Ovary (tissue), 9 donors: Measurements from ENCODE around the gene TMEM63A. TPM values are rescaled to one million over a fixed set of nuclear protein-coding genes. Genes with fewer than 3 reads are reported as not detected.

Experiments
- DNase-seq, 5 donors: peaks; one replicate each; pipeline ENCODE4 v3.0.0-alpha.2; 2019 to 2020
- H3K27ac ChIP-seq, 2 donors: fragments of 200-600 bp; one replicate each; pipeline versions ENCODE4 v1.5.1 to v1.8.0; 2019 to 2022
- H3K27me3 ChIP-seq: fragments of 200-600 bp; one replicate; pipeline ENCODE4 v1.8.0; 2022
- H3K36me3 ChIP-seq: fragments of 200-600 bp; sonication (generic); one replicate; pipeline ENCODE4 v1.5.1; 2019
- H3K4me1 ChIP-seq: one replicate; pipeline ENCODE4 v1.8.1; 2013; ENCODE audit warnings: mild to moderate bottlenecking, moderate library complexity; ENCODE audit not compliant: insufficient read depth
- H3K4me3 ChIP-seq: fragments of 200-600 bp; sonication (generic); one replicate; pipeline ENCODE4 v1.5.1; 2017
- H3K9me3 ChIP-seq, 2 donors: fragments of 200-600 bp in 1 of 2; sonication (generic) in 1 of 2; one replicate each; pipeline versions ENCODE4 v1.5.1 to v1.8.1; 2013 to 2019; ENCODE audit warnings: mild to moderate bottlenecking in 1 of 2, moderate library complexity in 1 of 2
- EP300 ChIP-seq: sonication (generic); formaldehyde crosslinking; IDR thresholded peaks from one replicate; pipeline ENCODE4 v1.6.1; 2017; ENCODE audit warnings: antibody characterized with exemption
- POLR2A ChIP-seq: fragments of 450-650 bp; IDR thresholded peaks from one replicate; pipeline ENCODE4 v1.6.1; 2017; ENCODE audit warnings: antibody characterized with exemption, mild to moderate bottlenecking, moderate library complexity
- WGBS, 3 donors: extraction: QIAGEN DNeasy Blood & Tissue Kit in 1 of 3; methylation state at CpG; one replicate each; pipeline versions ENCODE4 v1.1.5 to v1.1.7; 2013 to 2017; 5-methylcytosine and 5-hydroxymethylcytosine counted together
- intact Hi-C, 4 donors: fragments of 100-400 bp; cut with DNase I; formaldehyde crosslinking; loops; one replicate each; pipeline versions ENCODE4 v1.11.0 to v1.15.1; 2022 to 2023
- polyA plus RNA-seq, 2 donors: library from polyadenylated mRNA; stranded (reverse); fragments of 200-250 nt in 1 of 2; fragments of 350-450 nt in 1 of 2; fragmentation: Illumina TruSeq in 1 of 2; extraction: RNeasy Lipid Tissue Mini Kit (QIAGEN cat#74804) in 1 of 2; gene quantifications; one replicate each; pipeline ENCODE4 v1.2.3, GENCODE V29; 2013 to 2014
- total RNA-seq, 7 donors: library from RNA; depleted of rRNA in 2 of 7; stranded (reverse); fragments of >200 nt in 2 of 7; fragmentation: NEBNext Ultra II Directional in 3 of 7; extraction: Animal tissue kit (Norgen Biotek cat#: 25700) in 3 of 7; gene quantifications; one replicate each; pipeline versions ENCODE4 v1.1.0 to v1.2.4, GENCODE V29; 2016 to 2023
- TF ChIP-seq, protein P1 (sequence below), 3 donors: fragments of 450-650 bp in 2 of 3; fragments of 200-600 bp in 1 of 3; IDR thresholded peaks; one replicate each; pipeline versions ENCODE4 v1.5.1 to v1.8.0; 2016 to 2022; ENCODE audit warnings: antibody characterized with exemption in 3 of 3, mild to moderate bottlenecking in 1 of 3
- donor health status: DM: no; HTN: no; CAD: no; lungs with moderate emphysema.
- donor health status: DM: no; HTN: no; CAD: no.
- donor health status: Bipolar disorder and iron deficiency.
- donor health status: DM: yes; HTN: yes; CAD: no.
- donor health status: DM: no; HTN: no; CAD: no.
- donor health status: DM: yes; HTN: yes; CAD: no.

TMEM63A gene
- total and polyA plus RNA-seq, 9 donors = 29.6 to 82.8 (median 53.0) TPM

DNA sequence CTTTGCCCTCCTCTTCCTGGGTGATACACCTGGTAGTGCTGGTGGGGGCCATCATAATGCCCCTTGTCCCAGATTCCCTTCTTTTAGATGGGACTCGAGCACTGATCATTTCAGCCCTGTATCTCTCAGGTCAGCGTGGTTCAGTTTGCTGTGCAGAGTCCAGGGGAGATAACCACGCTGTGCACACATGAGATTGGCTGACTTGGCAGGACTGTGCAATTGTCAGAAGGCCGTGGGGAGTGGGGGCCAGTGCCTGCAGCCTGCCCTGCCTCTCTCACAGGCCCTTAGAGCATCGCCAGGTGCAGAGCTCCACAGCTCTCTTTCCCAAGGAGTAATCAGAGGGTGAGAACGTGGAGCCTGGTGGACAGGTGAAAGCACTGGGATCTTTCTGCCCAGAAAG is 57.1 kb downstream of the TMEM63A start:
- 21 to 32% (median 30%) methylated on average over 6 of the region's 6 CpGs for WGBS, 3 donors
- TF ChIP-seq EP300 = no peak
- TF ChIP-seq POLR2A = no peak
- TF ChIP-seq, protein P1, sequence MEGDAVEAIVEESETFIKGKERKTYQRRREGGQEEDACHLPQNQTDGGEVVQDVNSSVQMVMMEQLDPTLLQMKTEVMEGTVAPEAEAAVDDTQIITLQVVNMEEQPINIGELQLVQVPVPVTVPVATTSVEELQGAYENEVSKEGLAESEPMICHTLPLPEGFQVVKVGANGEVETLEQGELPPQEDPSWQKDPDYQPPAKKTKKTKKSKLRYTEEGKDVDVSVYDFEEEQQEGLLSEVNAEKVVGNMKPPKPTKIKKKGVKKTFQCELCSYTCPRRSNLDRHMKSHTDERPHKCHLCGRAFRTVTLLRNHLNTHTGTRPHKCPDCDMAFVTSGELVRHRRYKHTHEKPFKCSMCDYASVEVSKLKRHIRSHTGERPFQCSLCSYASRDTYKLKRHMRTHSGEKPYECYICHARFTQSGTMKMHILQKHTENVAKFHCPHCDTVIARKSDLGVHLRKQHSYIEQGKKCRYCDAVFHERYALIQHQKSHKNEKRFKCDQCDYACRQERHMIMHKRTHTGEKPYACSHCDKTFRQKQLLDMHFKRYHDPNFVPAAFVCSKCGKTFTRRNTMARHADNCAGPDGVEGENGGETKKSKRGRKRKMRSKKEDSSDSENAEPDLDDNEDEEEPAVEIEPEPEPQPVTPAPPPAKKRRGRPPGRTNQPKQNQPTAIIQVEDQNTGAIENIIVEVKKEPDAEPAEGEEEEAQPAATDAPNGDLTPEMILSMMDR (IDR thresholded peaks at IDR 0.05) = no peak
- no peak overlapping the region for H3K4me3 ChIP-seq
- intact Hi-C loops = no loop called here
- no peaks in the 10 kb centered on the region for H3K9me3 ChIP-seq
- H3K36me3 ChIP-seq = no peaks in the 10 kb centered on the region
- no peaks in the 10 kb centered on the region for H3K27me3 ChIP-seq
- peaks cover 53% of the 10 kb centered on the region for H3K4me1 ChIP-seq
- DNase-seq = peak in 2 of 5 donors; percentile 35
- peak overlapping the region; percentile 64 to 89 for H3K27ac ChIP-seq

DNA sequence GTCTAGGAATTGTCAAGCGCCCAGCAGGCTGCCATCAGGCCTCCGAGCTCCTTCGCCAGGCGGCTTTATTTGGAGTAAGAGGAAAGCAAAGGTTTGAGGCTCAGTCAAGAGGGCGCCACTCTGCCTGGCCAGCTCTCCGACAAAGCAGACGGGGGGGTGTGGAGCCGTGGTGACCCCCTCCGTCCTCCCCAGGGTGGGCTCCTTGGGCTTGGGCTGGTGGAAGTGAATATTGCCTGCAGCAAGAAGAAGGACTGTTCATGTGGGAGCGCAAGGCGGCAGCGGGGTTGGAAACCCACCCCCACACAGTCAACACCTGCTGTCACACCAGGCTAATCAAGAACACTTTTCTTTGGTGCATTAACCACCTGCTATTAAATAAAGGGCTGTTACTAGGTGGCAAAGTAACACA is 57.6 kb downstream of the TMEM63A start:
- DNase-seq = peak in 2 of 5 donors; percentile 35 to 42
- Histone ChIP-seq H3K27me3 (no peaks in the 10 kb centered on the region), H3K4me3 (no peak overlapping the region), H3K27ac (peak overlapping the region; percentile 60 to 89), H3K4me1 (peaks cover 53% of the 10 kb centered on the region), H3K9me3 (no peaks in the 10 kb centered on the region), H3K36me3 (no peaks in the 10 kb centered on the region)
- TF ChIP-seq, protein P1 (IDR thresholded peaks at IDR 0.05) = no peak
- TF ChIP-seq EP300 (no peak), POLR2A (no peak)
- intact Hi-C loops = loop anchor here in 1 of 4 donors (5.0 kb wide), 1 partner anchor 1193 kb away; no protein-coding TSS in a partner anchor
- WGBS, 3 donors = 51 to 76% (median 59%) methylated on average over 12 of the region's 12 CpGs

DNA sequence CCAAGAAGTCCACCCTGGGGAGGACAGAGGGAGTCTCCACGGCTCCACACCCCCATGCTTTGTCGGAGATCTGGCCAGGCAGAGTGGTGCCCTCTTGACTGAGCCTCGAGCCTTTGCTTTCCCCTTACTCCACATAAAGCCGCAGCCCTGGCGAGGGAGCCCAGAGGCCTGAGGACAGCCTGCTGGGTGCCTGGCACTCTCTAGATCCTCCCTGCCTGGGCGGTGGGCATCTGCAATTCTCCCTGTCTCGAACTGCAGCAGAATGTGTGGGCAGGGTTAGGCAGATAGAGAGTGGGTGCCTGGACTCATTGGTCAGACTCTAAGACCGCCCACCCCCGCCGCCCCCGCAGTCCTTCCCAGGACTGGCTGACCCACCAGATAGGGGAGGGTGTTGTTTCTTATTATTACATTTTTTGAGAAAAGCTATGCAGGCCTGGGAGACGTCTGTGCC is 58.3 kb downstream of the TMEM63A start:
- TF ChIP-seq EP300 (no peak), POLR2A (no peak)
- TF ChIP-seq, protein P1 (IDR thresholded peaks at IDR 0.05) = no peak
- H3K9me3 ChIP-seq = no peaks in the 10 kb centered on the region
- intact Hi-C loops = loop anchor here in 1 of 4 donors (5.0 kb wide), 1 partner anchor 1193 kb away; no protein-coding TSS in a partner anchor
- no peaks in the 10 kb centered on the region for H3K36me3 ChIP-seq
- WGBS, 3 donors = 14 to 29% (median 17%) methylated on average over 12 of the region's 12 CpGs
- H3K4me1 ChIP-seq = peaks cover 58% of the 10 kb centered on the region
- no peak overlapping the region for H3K4me3 ChIP-seq
- H3K27me3 ChIP-seq = no peaks in the 10 kb centered on the region
- DNase-seq = peak in 4 of 5 donors; percentile 56 to 82 (median 70)
- H3K27ac ChIP-seq = peak overlapping the region; percentile 60 to 89

DNA sequence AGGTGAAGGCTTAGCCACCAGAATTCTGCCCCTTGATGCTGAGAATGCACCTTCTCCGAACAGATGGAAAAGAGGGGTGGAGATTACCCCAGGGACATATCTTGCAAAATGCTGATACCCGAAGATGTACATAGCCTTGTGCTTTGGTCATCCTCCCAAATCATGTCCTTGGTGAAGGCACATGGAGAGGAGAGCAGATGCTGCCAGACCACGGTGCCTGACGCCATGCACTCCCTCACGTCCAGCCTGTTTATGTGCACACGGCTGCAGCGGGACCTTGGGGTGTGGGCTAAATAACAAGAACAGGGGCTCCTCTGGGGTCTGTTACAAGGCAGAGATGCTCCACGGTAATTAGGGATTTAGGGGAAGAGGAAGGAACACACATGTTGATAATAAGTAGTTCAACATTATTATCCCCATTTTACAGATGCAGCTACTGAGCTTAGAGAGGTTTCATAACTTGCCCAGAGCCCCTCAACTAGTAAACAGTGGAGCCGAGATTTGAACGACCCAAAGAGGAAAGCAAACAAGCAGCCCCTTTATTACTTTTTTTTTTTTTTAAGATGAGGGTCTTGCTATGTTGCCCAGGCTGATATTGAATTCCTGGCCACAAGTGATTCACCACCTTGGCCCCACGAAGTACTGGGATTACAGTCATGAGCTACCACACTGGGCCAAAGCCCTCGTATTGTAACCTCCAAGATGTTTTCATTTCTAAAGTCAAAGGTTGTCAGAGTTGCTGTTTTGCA is 59.4 kb downstream of the TMEM63A start:
- H3K4me3 ChIP-seq = no peak overlapping the region
- no peaks in the 10 kb centered on the region for H3K36me3 ChIP-seq
- no peaks in the 10 kb centered on the region for H3K9me3 ChIP-seq
- WGBS, 3 donors = 17 to 33% (median 28%) methylated on average over 12 of the region's 12 CpGs
- H3K4me1 ChIP-seq = peaks cover 65% of the 10 kb centered on the region
- peak overlapping the region; percentile 54 to 89 for H3K27ac ChIP-seq
- DNase-seq = peak in 4 of 5 donors; percentile 37 to 71 (median 56)
- no peaks in the 10 kb centered on the region for H3K27me3 ChIP-seq
- intact Hi-C loops = loop anchor here in 1 of 4 donors (5.0 kb wide), 1 partner anchor 1194 kb away; no protein-coding TSS in a partner anchor
- TF ChIP-seq EP300 = no peak
